HG03575 (cell line): Measurements from ENCODE around the gene ZNF26.

Experiments
- ATAC-seq: cut with Tn5 transposase; IDR thresholded peaks from one replicate; pipeline ENCODE4 v1.9.1; 2021; ENCODE audit not compliant: unreplicated experiment, insufficient number of reproducible peaks, low FRiP score; ENCODE audit errors: extremely low read depth

The ZNF26 gene

DNA sequence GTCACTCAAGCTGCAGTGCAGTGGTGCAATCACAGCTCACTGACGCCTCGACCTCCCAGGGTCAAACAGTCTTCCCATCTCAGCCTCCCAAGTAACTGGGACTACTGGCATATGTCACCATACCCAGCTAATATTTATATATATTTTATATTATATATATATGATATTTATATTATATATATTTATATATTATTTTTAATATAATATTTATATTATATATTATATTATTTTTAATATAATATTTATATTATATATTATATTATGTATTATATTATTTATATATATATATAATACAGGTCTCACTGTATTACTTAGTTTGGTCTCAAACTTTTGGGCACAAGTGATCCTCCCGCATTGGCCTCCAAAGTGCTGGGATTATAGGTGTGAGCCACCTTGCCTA lies 60.5 kb downstream of the ZNF26 start:
- ATAC-seq, result no peak

DNA sequence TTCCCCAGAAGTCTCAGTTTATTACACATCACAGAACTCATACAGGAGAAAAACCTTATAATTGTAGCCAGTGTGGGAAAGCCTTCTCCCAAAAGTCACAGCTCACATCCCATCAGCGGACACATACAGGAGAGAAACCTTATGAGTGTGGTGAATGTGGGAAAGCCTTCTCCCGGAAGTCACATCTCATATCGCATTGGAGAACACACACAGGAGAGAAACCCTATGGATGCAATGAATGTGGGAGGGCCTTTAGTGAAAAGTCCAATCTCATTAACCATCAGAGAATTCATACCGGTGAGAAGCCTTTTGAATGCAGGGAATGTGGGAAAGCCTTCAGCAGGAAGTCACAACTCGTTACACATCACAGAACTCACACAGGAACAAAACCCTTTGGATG lies 71.3 kb downstream of the ZNF26 start:
- ATAC-seq, result no peak

DNA sequence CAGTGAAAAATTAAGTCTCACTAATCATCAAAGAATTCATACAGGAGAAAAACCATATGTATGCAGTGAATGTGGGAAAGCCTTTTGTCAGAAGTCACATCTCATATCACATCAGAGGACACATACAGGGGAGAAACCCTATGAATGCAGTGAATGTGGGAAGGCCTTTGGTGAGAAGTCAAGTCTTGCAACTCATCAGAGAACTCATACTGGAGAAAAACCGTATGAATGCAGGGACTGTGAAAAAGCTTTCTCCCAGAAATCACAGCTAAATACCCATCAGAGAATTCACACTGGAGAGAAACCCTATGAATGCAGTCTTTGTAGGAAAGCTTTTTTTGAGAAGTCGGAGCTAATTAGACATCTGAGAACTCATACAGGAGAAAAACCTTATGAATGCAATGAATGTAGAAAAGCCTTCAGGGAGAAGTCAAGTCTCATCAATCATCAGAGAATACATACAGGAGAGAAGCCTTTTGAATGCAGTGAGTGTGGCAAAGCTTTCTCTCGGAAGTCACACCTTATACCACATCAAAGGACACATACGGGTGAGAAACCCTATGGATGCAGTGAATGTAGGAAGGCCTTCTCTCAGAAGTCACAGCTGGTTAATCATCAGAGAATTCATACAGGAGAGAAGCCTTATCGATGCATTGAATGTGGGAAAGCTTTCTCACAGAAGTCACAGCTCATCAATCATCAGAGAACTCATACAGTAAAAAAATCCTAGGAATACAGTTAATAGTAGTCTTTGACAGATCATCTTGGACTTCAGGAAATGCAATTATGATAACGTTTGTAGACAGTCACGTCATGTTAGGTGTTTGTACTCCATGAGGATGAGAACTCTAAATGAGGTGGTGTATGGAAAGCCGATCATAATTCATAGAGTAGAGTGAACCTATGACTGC lies 72.3 kb downstream of the ZNF26 start:
- ATAC-seq, result no peak

DNA sequence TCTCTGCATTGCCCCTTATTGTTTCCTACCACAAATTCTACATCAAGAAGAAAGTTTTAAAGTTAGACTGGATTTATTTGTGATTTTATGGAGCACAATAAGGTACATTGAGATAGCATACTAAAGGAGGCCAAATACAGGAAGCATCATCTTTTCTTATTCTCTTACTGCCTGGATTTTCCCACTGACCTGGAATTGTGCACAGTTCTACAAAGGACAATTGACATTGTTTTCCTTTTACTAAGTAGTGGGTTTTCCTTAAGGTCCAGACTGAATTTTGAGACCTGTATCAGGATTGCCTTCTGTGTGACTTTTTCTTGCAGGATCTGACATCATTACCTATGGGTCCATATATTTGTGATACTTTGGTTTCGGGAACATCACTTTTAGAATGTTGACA lies 75.8 kb downstream of the ZNF26 start:
- no peak for ATAC-seq

DNA sequence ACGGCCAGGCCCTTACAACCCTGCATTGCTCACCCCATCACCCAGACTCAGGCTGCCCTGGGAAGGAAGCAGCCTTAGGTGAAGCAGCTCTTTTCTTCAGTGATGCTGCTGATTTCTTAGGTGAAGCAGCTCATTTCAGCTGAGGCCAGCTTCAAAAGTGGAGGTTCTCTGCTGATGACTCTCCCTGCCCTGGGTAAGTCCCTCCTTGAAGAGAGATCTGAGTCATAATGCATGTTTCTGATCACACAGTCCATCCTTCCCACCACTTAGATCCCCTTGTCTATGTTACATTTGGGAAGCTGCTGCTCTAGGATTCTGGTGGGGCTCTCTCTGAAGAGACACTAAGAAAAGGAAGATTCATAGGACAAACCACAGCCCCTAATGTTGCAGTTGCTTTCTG lies 77.4 kb downstream of the ZNF26 start:
- ATAC-seq, result no peak

DNA sequence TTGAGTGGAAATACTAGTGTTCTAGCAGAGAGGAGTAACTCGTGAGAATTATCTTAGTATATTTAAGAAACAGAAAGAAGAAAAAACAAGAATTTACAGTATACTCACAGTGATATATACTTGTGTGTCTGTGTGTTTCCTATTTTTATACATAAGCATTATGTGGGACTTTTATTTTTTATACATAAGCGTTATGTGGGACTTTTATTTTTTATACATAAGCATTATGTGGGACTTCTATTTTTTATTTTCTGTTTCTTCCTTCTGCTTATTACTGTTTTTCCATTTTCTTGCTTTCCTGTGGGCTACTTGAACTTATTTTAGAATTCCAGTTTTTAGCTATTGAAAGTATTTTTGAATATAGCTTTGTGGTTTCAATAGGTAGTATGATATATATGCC lies 87.7 kb downstream of the ZNF26 start:
- ATAC-seq, result no peak
